HG03066 (cell line): ENCODE results near the gene DBN1.
"Not testable (repeated sequence)": the region's sequence is repeated elsewhere in the genome, so short reads cannot be mapped to it uniquely, and the experiment has no call there.

ENCODE experiments used
- ATAC-seq: cut with Tn5 transposase; IDR thresholded peaks from one replicate; pipeline ENCODE4 v1.9.1; 2021; ENCODE audit warnings: low read depth; ENCODE audit not compliant: unreplicated experiment

DBN1 gene

DNA sequence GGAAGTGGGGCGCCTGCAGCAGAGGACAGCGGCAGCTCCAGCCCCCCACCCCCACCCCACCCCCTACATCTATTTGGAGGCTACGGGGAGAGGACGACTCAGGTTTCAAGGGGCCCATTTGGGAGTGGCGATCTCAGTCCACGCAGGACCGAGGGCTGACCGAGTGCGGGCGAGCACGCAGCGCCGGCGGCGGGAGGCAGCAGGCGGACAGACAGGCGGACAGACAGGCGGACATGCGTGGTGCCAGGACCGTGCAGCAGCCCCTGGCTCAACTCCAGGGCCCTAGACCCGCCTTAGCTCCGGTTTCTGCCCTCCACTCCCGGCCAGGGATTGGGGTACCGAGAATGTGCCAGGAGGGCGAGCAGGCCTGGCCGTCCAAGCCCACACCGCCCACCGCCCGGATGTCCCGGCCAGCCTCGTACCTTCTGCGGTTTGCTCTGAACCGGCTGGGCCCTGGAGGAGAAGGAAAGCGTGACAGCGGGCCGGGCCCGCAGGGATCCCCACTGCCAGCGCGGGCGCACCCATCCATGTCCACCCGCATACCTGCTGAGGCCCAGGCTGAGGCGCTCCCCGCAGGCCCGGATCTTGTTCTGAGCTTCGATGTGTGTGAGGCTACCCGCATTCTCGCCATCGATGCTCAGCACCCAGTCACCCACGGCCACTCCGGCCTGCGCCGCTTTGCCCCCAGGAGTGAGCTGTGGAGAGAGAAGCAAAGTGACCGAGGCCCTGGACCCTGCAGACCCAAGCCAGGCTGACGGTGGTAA is 18.7 kb upstream of the DBN1 start:
- ATAC-seq: no peak

- ATAC-seq: no peak
Measured at GRCh38 chr5:177491429-177491945, 18.1 kb upstream of the DBN1 start.

DNA sequence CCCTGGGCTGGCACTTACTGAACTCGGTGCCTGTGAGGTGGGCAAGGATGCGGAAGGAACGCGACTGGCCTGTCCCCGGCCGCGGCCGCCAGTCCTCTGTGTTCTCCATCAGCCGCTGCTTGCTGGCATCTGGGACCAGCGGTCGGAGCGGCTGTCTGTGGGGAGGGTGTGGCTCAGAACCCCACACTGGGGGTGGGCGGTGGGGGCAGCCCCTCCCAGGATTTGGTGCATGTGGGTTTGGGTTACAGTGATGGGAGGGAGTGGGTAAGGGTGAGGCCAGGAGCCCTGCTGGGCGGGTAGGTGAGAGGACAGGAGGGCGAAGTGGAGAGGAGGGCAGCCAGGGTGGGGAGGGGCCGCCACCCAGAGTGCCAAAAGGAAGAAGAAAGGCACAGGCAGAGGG is 17.6 kb upstream of the DBN1 start:
- ATAC-seq: no peak

DNA sequence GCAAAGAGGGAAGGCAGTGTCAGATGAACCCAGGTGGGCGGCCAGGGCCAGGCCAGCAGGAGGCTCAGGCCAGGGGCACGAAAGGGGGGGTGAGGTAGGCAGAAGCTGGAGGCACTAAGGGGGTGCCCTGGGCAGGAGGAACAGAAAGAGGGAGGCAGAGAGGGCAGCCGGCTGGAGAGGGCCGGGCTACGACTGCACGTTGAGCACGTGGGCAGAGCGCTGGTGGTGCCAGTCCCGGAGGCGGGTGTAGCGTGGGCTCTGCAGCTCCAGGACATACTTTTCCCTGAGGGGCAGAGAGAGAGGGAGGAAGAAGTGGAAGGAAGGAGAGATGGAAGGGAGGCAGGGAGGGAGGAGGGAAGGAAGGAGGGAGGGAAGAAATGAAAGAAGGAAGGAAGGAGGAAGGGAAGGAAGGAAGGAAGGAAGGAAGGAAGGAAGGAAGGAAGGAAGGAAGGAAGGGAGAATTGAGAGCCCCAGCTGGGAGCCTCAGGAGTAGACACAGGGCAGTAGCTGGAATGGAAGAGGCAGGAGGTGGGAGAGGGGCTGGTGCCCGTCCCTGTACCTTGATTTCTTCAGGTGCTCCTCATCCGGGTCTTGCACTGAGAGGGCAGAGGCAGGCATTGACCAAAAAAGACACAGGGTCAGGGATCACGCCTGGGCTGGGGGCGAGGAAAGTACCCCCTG is 17.0 kb upstream of the DBN1 start:
- ATAC-seq: no peak

DNA sequence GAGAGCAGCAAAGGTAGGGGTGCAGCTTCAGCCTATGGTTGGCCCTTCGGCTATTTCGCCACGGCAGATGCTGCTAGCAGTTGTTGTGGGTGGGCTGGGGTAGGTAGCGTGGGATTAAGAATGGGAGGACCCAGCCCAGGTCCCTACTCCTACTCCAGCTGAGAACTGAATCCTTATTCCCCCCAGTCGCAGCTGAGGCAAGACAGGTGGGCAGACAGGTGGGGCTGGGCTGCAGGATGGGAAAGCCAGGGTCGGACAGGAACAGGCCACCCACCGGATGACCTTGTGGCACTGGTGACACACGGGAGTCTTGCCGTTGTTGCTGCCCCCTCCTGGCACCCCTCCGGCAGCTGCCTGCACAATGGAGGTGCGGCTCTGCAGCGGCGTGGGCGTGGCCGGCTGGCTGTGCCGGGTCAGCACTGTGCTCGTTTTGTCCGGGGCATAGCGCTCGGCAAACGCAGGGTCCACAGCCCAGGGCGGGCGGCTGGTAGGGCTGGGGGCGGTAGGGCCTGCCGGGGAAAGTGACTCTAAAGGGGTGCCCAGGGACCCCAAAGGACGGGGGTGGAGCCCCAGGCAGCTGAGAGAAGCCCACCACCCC is 15.8 kb upstream of the DBN1 start:
- no peak for ATAC-seq

DNA sequence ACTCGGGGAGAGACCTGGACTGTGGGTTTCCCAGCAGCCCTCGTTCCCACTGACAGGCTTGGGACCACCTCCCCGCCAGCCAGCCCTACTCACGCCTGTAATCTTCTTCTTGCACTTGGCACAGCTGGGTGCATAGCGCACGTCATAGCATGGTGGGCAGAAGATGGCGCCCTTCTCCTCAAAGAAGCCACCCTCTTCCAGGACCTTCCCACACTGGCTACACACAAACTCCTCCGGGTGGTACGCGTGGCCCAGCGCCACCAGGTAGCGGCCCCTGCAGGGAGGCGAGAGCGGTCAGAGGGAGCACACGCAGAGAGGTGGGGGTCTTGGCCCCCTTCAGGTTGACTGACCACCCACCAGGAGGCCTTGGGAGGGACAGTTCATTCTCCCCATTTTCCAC is 14.5 kb upstream of the DBN1 start:
- no peak for ATAC-seq

DNA sequence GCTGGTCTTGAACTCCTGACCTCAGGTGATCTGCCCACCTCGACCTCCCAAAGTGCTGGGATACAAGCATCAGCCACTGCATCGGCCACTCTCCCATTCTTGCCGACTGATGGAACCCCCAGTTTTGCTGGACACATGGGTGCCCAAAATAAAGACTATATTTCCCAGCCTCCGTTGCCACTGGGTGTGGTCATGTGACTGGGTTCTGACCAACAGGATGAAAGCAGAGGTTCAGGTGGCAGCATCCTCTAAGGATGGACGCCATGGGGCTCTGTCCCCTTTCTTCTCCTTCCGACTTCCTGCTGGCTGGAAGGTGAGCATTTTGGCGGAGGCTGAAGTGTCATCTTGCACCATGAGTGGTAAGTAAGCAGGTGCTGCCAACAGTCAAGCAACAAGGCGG is 13.7 kb upstream of the DBN1 start:
- ATAC-seq: no peak

GRCh38 chr5:177486256-177486655 is 12.8 kb upstream of the DBN1 start:
- ATAC-seq: no peak

DNA sequence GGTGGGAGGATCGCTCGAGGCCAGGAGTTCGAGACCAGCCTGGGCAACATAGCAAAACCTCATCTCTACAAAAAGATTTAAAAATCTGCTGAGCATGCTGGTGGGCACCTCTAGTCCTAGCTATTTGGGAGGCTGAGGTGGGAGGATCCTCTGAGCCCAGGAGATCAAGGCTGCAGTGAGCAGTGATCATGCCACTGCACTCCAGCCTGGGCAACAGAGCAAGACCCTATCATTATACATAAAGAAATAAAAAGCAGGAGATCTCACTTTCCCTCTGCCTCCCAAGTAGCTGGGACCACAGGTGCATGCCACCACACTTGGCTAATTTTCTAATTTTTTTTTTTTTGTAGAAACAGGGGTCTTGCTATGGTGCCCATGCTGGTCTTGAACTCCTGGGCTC is 12.3 kb upstream of the DBN1 start:
- not testable (repeated sequence) for ATAC-seq

GRCh38 chr5:177484902-177485549 is 11.6 kb upstream of the DBN1 start:
- no peak for ATAC-seq

- no peak for ATAC-seq
Measured at GRCh38 chr5:177483994-177484901, 10.8 kb upstream of the DBN1 start.

GRCh38 chr5:177483042-177483441 is 9.6 kb upstream of the DBN1 start:
- no peak for ATAC-seq

- no peak for ATAC-seq
Measured at GRCh38 chr5:177482359-177482795, 8.9 kb upstream of the DBN1 start.

- no peak for ATAC-seq
Measured at GRCh38 chr5:177479774-177480173, 6.3 kb upstream of the DBN1 start.

GRCh38 chr5:177478711-177479646 is 5.5 kb upstream of the DBN1 start:
- no peak for ATAC-seq

- no peak for ATAC-seq
Measured at GRCh38 chr5:177477701-177478477, 4.5 kb upstream of the DBN1 start.

DNA sequence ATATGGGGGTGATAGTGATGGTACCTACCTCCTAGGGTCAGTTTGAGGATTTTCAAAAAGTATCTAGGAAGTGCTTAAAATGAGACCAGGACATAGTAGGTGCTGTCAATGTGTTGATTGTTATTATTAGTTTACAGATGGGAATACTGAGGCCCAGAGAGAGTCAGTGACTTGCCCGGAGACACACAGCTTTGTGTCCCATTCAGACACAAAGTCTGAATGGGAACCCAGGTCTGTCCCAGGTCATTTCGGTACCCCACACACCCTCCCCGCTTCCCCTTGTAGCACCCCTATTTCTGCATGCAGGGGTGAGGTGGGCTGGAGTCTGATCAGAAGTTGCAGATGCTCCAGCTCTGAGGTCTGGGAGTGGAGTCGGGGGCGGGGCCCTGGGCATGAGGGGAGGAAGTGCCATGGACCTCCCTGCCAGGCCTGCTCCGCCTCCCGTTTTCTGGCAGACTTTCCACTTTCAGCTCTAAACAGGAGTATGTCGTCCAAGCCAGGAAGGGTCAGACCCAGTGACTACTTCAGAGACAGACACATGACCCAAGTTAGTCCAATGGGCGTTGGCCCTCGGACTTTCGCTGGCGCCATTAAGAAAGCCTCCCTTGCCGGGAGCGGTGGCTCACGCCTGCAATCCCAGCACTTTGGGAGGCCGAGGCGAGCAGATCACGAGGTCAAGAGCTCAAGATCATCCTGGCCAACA is 3.2 kb upstream of the DBN1 start:
- no peak for ATAC-seq
